Right atrium auricular region (tissue), 2 donors: ENCODE results near the gene RNF5. TPM values are rescaled to one million over a fixed set of nuclear protein-coding genes. Genes with fewer than 3 reads are reported as not detected.

Experiments
- DNase-seq: peaks from one replicate; pipeline ENCODE4 v3.0.0-alpha.2; 2019; ENCODE audit warnings: low spot score
- H3K27ac ChIP-seq, 2 donors: fragments of 200-600 bp; sonication (generic); 1 replicate in 1 of 2; 2 replicates in 1 of 2; pipeline ENCODE4 v1.5.1; 2016 to 2019
- H3K27me3 ChIP-seq, 2 donors: fragments of 200-600 bp; sonication (generic); one replicate each; pipeline versions ENCODE4 v1.5.1 to v1.6.0; 2017 to 2019
- H3K36me3 ChIP-seq: fragments of 200-600 bp; sonication (generic); one replicate; pipeline ENCODE4 v1.5.1; 2016
- H3K4me1 ChIP-seq, 2 donors: fragments of 200-600 bp; sonication (generic); one replicate each; pipeline versions ENCODE4 v1.5.1 to v1.6.0; 2017 to 2019
- H3K4me3 ChIP-seq, 2 donors: fragments of 200-600 bp; sonication (generic); 1 replicate in 1 of 2; 2 replicates in 1 of 2; pipeline ENCODE4 v1.5.1; 2017 to 2019; ENCODE audit warnings: mild to moderate bottlenecking in 1 of 2, moderate library complexity in 1 of 2
- H3K9me3 ChIP-seq, 2 donors: fragments of 200-600 bp; sonication (generic); one replicate each; pipeline ENCODE4 v1.5.1; 2019
- CTCF ChIP-seq, 2 donors: fragments of 200-600 bp; sonication (generic); IDR thresholded peaks; one replicate each; pipeline ENCODE4 v1.5.1; 2019; ENCODE audit warnings: antibody characterized with exemption in 2 of 2
- total RNA-seq, 2 donors: library from RNA; depleted of rRNA; stranded (reverse); fragments of >200 nt; gene quantifications; one replicate each; pipeline ENCODE4 v1.1.0, GENCODE V29; 2016

RNF5 gene
- total RNA-seq, 2 donors from 2014 or later: 104 to 106 TPM

DNA sequence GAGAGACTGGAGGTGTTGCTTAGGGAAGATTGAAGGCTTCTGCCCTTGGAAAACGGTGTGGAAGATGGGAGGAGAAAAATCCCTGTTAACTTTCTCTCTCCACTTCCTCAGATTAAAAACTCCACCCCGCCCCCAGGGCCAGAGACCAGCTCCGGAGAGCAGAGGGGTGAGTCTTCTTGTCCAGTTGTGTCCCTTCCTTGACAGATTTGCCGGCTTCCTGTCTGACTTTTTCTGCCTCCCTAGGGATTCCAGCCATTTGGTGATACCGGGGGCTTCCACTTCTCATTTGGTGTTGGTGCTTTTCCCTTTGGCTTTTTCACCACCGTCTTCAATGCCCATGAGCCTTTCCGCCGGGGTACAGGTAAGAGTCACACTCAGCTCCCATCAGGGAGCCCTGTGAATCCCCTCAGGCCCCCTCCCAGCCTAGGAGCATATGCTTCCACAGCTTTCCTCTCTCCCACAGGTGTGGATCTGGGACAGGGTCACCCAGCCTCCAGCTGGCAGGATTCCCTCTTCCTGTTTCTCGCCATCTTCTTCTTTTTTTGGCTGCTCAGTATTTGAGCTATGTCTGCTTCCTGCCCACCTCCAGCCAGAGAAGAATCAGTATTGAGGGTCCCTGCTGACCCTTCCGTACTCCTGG, 1.7 kb downstream of the RNF5 start:
- H3K36me3 ChIP-seq: peaks cover 28% of the 10 kb centered on the region
- H3K4me3 ChIP-seq: no peak overlapping the region
- peak overlapping the region; percentile 92 to 94 for H3K27ac ChIP-seq
- no peaks in the 10 kb centered on the region for H3K9me3 ChIP-seq
- no peaks in the 10 kb centered on the region for H3K27me3 ChIP-seq
- no peak for TF ChIP-seq CTCF (IDR thresholded peaks at IDR 0.05)
- peaks cover 0 to 69% of the 10 kb centered on the region in 2 donors for H3K4me1 ChIP-seq
- DNase-seq: no peak

GRCh38 chr6:32181148-32181702, 3.0 kb downstream of the RNF5 start:
- no peaks in the 10 kb centered on the region for H3K9me3 ChIP-seq
- no peak for TF ChIP-seq CTCF (IDR thresholded peaks at IDR 0.05)
- H3K36me3 ChIP-seq: peaks cover 30% of the 10 kb centered on the region
- H3K4me1 ChIP-seq: peaks cover 0 to 67% of the 10 kb centered on the region in 2 donors
- DNase-seq: no peak
- no peak overlapping the region for H3K4me3 ChIP-seq
- no peaks in the 10 kb centered on the region for H3K27me3 ChIP-seq
- no peak overlapping the region for H3K27ac ChIP-seq

GRCh38 chr6:32181915-32182529, 3.8 kb downstream of the RNF5 start:
- DNase-seq: no peak
- H3K36me3 ChIP-seq: peaks cover 38% of the 10 kb centered on the region
- no peaks in the 10 kb centered on the region for H3K9me3 ChIP-seq
- TF ChIP-seq CTCF (IDR thresholded peaks at IDR 0.05): no peak
- H3K27me3 ChIP-seq: no peaks in the 10 kb centered on the region
- peak overlapping the region; percentile 10 to 90 for H3K27ac ChIP-seq
- H3K4me1 ChIP-seq: peaks cover 0 to 67% of the 10 kb centered on the region in 2 donors
- no peak overlapping the region for H3K4me3 ChIP-seq

DNA sequence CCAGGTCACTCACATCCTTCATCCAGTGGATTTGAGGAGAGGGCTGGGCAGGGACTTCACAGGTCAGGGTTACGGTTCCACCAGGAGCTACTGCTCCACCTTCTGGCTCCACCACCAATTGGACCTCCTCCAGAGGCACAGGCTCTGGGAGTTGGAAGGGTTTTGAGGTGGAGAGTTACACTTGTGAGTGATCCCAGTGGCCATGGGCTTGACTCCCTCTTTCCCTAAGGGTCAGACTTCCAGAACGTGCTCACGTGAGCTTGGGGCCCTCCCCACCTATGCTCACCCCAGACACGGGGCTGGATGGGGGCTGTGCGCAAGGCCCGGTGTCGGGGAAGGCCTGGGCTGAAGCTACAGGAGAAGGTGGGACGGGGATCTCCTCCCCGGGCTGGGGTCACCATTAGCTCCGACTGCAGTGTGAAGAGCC, 4.4 kb downstream of the RNF5 start:
- Histone ChIP-seq H3K36me3 (peaks cover 43% of the 10 kb centered on the region), H3K4me1 (peaks cover 0 to 68% of the 10 kb centered on the region in 2 donors), H3K9me3 (no peaks in the 10 kb centered on the region), H3K27me3 (no peaks in the 10 kb centered on the region), H3K4me3 (no peak overlapping the region), H3K27ac (peak overlapping the region; percentile 69 to 90)
- no peak for TF ChIP-seq CTCF (IDR thresholded peaks at IDR 0.05)
- no peak for DNase-seq

DNA sequence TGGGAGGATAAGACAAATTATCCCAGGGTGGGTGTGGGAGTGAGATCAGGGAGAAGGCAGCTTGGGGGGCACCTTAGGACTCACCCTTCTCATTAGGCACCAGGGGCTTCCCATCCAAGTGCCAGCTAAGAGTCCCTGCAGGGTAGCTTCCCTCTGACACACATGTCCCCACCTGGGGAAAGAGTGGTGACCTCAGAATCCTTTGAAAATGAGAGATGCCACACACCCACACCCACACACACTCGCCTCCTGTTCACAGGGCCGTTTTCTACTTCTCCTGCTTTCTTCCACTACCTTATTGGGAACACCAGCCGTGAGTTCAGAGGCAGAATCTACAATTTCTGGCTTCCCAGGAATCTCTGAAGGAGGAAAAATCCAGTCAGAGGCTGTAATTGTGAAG, 4.8 kb downstream of the RNF5 start:
- Histone ChIP-seq H3K9me3 (no peaks in the 10 kb centered on the region), H3K4me3 (no peak overlapping the region), H3K27ac (peak overlapping the region; percentile 69 to 90), H3K27me3 (no peaks in the 10 kb centered on the region), H3K36me3 (peaks cover 47% of the 10 kb centered on the region), H3K4me1 (peaks cover 0 to 72% of the 10 kb centered on the region in 2 donors)
- no peak for TF ChIP-seq CTCF (IDR thresholded peaks at IDR 0.05)
- DNase-seq: no peak
